ENCODE results near the gene POLR3GL. TPM values are rescaled to one million over a fixed set of nuclear protein-coding genes. Genes with fewer than 3 reads are reported as not detected.

POLR3GL gene
- polyA plus RNA-seq, 1 donor from 2014 or later, result 64.0 TPM

GRCh38 chr1:145977016-145977415 is 12.5 kb downstream of the POLR3GL start:
- no peaks in the 10 kb centered on the region for H3K9me3 Mint-ChIP-seq
- H3K36me3 Mint-ChIP-seq, result no peaks in the 10 kb centered on the region
- H3K4me1 Mint-ChIP-seq, result peaks cover 0 to 10% (median 4%) of the 10 kb centered on the region in 3 donors
- H3K4me3 Mint-ChIP-seq, result peak overlapping the region in 1 of 4 donors; percentile 34
- peak overlapping the region in 1 of 3 donors; percentile 37 for H3K27ac Mint-ChIP-seq
- H3K27me3 Mint-ChIP-seq, result no peaks in the 10 kb centered on the region

- H3K27ac Mint-ChIP-seq, result no peak overlapping the region
- H3K9me3 Mint-ChIP-seq, result no peaks in the 10 kb centered on the region
- H3K36me3 Mint-ChIP-seq, result no peaks in the 10 kb centered on the region
- peaks cover 0 to 16% (median 6%) of the 10 kb centered on the region in 3 donors for H3K4me1 Mint-ChIP-seq
- no peaks in the 10 kb centered on the region for H3K27me3 Mint-ChIP-seq
- H3K4me3 Mint-ChIP-seq, result no peak overlapping the region
Observed at GRCh38 chr1:145977486-145978470, 13.3 kb downstream of the POLR3GL start.

- peaks cover 7 to 20% (median 10%) of the 10 kb centered on the region in 3 donors for H3K4me1 Mint-ChIP-seq
- H3K36me3 Mint-ChIP-seq, result no peaks in the 10 kb centered on the region
- no peaks in the 10 kb centered on the region for H3K9me3 Mint-ChIP-seq
Observed at GRCh38 chr1:145978471-145978853, 14.0 kb downstream of the POLR3GL start.

GRCh38 chr1:145978854-145979745 is 14.6 kb downstream of the POLR3GL start:
- H3K27me3 Mint-ChIP-seq, result no peaks in the 10 kb centered on the region

More at GRCh38 chr1:145978471-145978853, 14.0 kb downstream of the POLR3GL start:
- Mint-ChIP-seq H3K27me3 (no peaks in the 10 kb centered on the region), H3K4me3 (no peak overlapping the region), H3K27ac (no peak overlapping the region)

GRCh38 chr1:145979746-145980456 is 15.4 kb downstream of the POLR3GL start:
- Mint-ChIP-seq H3K9me3 (no peaks in the 10 kb centered on the region), H3K4me1 (peaks cover 20 to 31% (median 21%) of the 10 kb centered on the region in 3 donors), H3K27me3 (no peaks in the 10 kb centered on the region), H3K36me3 (no peaks in the 10 kb centered on the region), H3K27ac (no peak overlapping the region), H3K4me3 (no peak overlapping the region)

More at GRCh38 chr1:145978854-145979745, 14.6 kb downstream of the POLR3GL start:
- Mint-ChIP-seq H3K9me3 (no peaks in the 10 kb centered on the region), H3K4me1 (peaks cover 13 to 25% (median 15%) of the 10 kb centered on the region in 3 donors), H3K36me3 (no peaks in the 10 kb centered on the region), H3K27ac (no peak overlapping the region), H3K4me3 (no peak overlapping the region)

- Mint-ChIP-seq H3K27ac (no peak overlapping the region), H3K36me3 (no peaks in the 10 kb centered on the region), H3K27me3 (no peaks in the 10 kb centered on the region), H3K4me3 (no peak overlapping the region), H3K9me3 (no peaks in the 10 kb centered on the region), H3K4me1 (peaks cover 26 to 37% (median 26%) of the 10 kb centered on the region in 3 donors)
Observed at GRCh38 chr1:145980457-145980994, 16.0 kb downstream of the POLR3GL start.

GRCh38 chr1:145982010-145982723 is 17.7 kb downstream of the POLR3GL start:
- H3K4me1 Mint-ChIP-seq, result peaks cover 28 to 46% (median 33%) of the 10 kb centered on the region in 3 donors
- peak overlapping the region in 3 of 4 donors; percentile 27 to 38 (median 31) for H3K4me3 Mint-ChIP-seq
- no peaks in the 10 kb centered on the region for H3K9me3 Mint-ChIP-seq
- H3K27ac Mint-ChIP-seq, result peak overlapping the region in 1 of 3 donors; percentile 15
- H3K27me3 Mint-ChIP-seq, result no peaks in the 10 kb centered on the region
- no peaks in the 10 kb centered on the region for H3K36me3 Mint-ChIP-seq

GRCh38 chr1:145983206-145983675 is 18.8 kb downstream of the POLR3GL start:
- Mint-ChIP-seq H3K4me1 (peaks cover 28 to 53% (median 39%) of the 10 kb centered on the region in 3 donors), H3K27ac (peak overlapping the region; percentile 36 to 80 (median 65)), H3K9me3 (no peaks in the 10 kb centered on the region), H3K4me3 (peak overlapping the region in 3 of 4 donors; percentile 6 to 43 (median 16)), H3K27me3 (no peaks in the 10 kb centered on the region), H3K36me3 (no peaks in the 10 kb centered on the region)

GRCh38 chr1:145983960-145984830 is 19.7 kb downstream of the POLR3GL start:
- Mint-ChIP-seq H3K4me1 (peaks cover 35 to 59% (median 46%) of the 10 kb centered on the region in 3 donors), H3K4me3 (peak overlapping the region; percentile 64 to 89 (median 82)), H3K9me3 (no peaks in the 10 kb centered on the region), H3K27me3 (no peaks in the 10 kb centered on the region), H3K36me3 (no peaks in the 10 kb centered on the region), H3K27ac (peak overlapping the region; percentile 89 to 95 (median 91))

GRCh38 chr1:145985129-145985501 is 20.6 kb downstream of the POLR3GL start:
- H3K4me3 Mint-ChIP-seq, result peak overlapping the region; percentile 64 to 89 (median 82)
- peaks cover 36 to 61% (median 48%) of the 10 kb centered on the region in 3 donors for H3K4me1 Mint-ChIP-seq
- no peaks in the 10 kb centered on the region for H3K9me3 Mint-ChIP-seq
- peak overlapping the region; percentile 89 to 95 (median 91) for H3K27ac Mint-ChIP-seq
- H3K27me3 Mint-ChIP-seq, result no peaks in the 10 kb centered on the region
- no peaks in the 10 kb centered on the region for H3K36me3 Mint-ChIP-seq

- Mint-ChIP-seq H3K4me3 (peak overlapping the region; percentile 6 to 89 (median 82)), H3K27me3 (no peaks in the 10 kb centered on the region), H3K27ac (peak overlapping the region in 2 of 3 donors; percentile 89 to 95), H3K36me3 (no peaks in the 10 kb centered on the region), H3K4me1 (peaks cover 42 to 66% (median 52%) of the 10 kb centered on the region in 3 donors), H3K9me3 (no peaks in the 10 kb centered on the region)
Observed at GRCh38 chr1:145985502-145986439, 21.3 kb downstream of the POLR3GL start.

- Mint-ChIP-seq H3K4me3 (peak overlapping the region in 1 of 4 donors; percentile 82), H3K36me3 (no peaks in the 10 kb centered on the region), H3K27me3 (no peaks in the 10 kb centered on the region), H3K9me3 (no peaks in the 10 kb centered on the region), H3K4me1 (peaks cover 50 to 71% (median 52%) of the 10 kb centered on the region in 3 donors), H3K27ac (peak overlapping the region in 1 of 3 donors; percentile 89)
Observed at GRCh38 chr1:145986551-145986950, 22.1 kb downstream of the POLR3GL start.

Measured in IgD-negative memory B cell (primary cell).